ENCODE data around the gene VKORC1. TPM values are rescaled to one million over a fixed set of nuclear protein-coding genes. Genes with fewer than 3 reads are reported as not detected.
"Not testable (repeated sequence)": the region's sequence is repeated elsewhere in the genome, so short reads cannot be mapped to it uniquely, and the experiment has no call there.

Gene VKORC1
- total RNA-seq, 1 experiment from 2014 or later, result 114 TPM

GRCh38 chr16:31108035-31108793 is 13.6 kb upstream of the VKORC1 start, which contains the start of gene BCKDK:
Gene BCKDK (plus strand): TSS chr16:31108386. CDS start chr16:31109224, 838 bp downstream.
- peak; percentile 74 for DNase-seq (ENCODE audit: low read depth)

- no peak for DNase-seq (ENCODE audit: low read depth)
Measured at GRCh38 chr16:31107465-31107867, 12.9 kb upstream of the VKORC1 start.

GRCh38 chr16:31106509-31107464 is 12.2 kb upstream of the VKORC1 start:
- DNase-seq (ENCODE audit: low read depth), result no peak

GRCh38 chr16:31105677-31106213 is 11.1 kb upstream of the VKORC1 start:
- peak; percentile 40 for DNase-seq (ENCODE audit: low read depth)

GRCh38 chr16:31100876-31101641 is 6.5 kb upstream of the VKORC1 start:
- DNase-seq (ENCODE audit: low read depth), result not testable (repeated sequence)

GRCh38 chr16:31099860-31100638 is 5.5 kb upstream of the VKORC1 start:
- peak; percentile 49 for DNase-seq (ENCODE audit: low read depth)

- no peak for DNase-seq (ENCODE audit: low read depth)
Measured at GRCh38 chr16:31094088-31094423, 541 bp downstream of the VKORC1 start.

- DNase-seq (ENCODE audit: low read depth), result no peak
Measured at GRCh38 chr16:31093132-31093703, 1.4 kb downstream of the VKORC1 start.

- DNase-seq (ENCODE audit: low read depth), result no peak
Measured at GRCh38 chr16:31092330-31092729, 2.3 kb downstream of the VKORC1 start.

GRCh38 chr16:31090540-31090939 is 4.1 kb downstream of the VKORC1 start:
- DNase-seq (ENCODE audit: low read depth), result peak; percentile 65

GRCh38 chr16:31089199-31089598 is 5.4 kb downstream of the VKORC1 start:
- no peak for DNase-seq (ENCODE audit: low read depth)

- no peak for DNase-seq (ENCODE audit: low read depth)
Measured at GRCh38 chr16:31088459-31089183, 6.0 kb downstream of the VKORC1 start, which contains the start of gene PRSS53. Gene PRSS53 (minus strand): TSS chr16:31088943. CDS start chr16:31088809, 134 bp downstream.

GRCh38 chr16:31087971-31088370 is 6.6 kb downstream of the VKORC1 start:
- DNase-seq (ENCODE audit: low read depth), result no peak

GRCh38 chr16:31087481-31087880 is 7.1 kb downstream of the VKORC1 start:
- no peak for DNase-seq (ENCODE audit: low read depth)

- no peak for DNase-seq (ENCODE audit: low read depth)
Measured at GRCh38 chr16:31086629-31086906, 8.0 kb downstream of the VKORC1 start.

- DNase-seq (ENCODE audit: low read depth), result no peak
Measured at GRCh38 chr16:31085873-31086628, 8.5 kb downstream of the VKORC1 start.

GRCh38 chr16:31085411-31085810 is 9.2 kb downstream of the VKORC1 start:
- no peak for DNase-seq (ENCODE audit: low read depth)

- no peak for DNase-seq (ENCODE audit: low read depth)
Measured at GRCh38 chr16:31084584-31085302, 9.9 kb downstream of the VKORC1 start.
